ENCODE measurements around the gene GYPC.

- TF ChIP-seq CSDC2 (CRISPR knock-in tag; IDR thresholded peaks at IDR 0.05) (no peak), RARB (CRISPR knock-in tag; IDR thresholded peaks at IDR 0.05) (no peak), BACH2 (CRISPR knock-in tag; IDR thresholded peaks at IDR 0.05; ENCODE audit: borderline replicate concordance) (no peak), PPARA (CRISPR knock-in tag; IDR thresholded peaks at IDR 0.05; ENCODE audit: borderline replicate concordance) (no peak), PATZ1 (CRISPR knock-in tag; IDR thresholded peaks at IDR 0.05; ENCODE audit: borderline replicate concordance) (no peak), ARNTL (CRISPR knock-in tag; IDR thresholded peaks at IDR 0.05; ENCODE audit: borderline replicate concordance, low read depth) (no peak), ZFP3 (CRISPR knock-in tag; IDR thresholded peaks at IDR 0.05) (no peak), ZFP30 (CRISPR knock-in tag; IDR thresholded peaks at IDR 0.05) (no peak), ZNF70 (CRISPR knock-in tag; IDR thresholded peaks at IDR 0.05) (no peak), SNAI2 (CRISPR knock-in tag; IDR thresholded peaks at IDR 0.05) (no peak), ZC3H10 (CRISPR knock-in tag; IDR thresholded peaks at IDR 0.05) (no peak), ZNF8 (CRISPR knock-in tag; IDR thresholded peaks at IDR 0.05) (no peak)
- TF ChIP-seq, protein P1, sequence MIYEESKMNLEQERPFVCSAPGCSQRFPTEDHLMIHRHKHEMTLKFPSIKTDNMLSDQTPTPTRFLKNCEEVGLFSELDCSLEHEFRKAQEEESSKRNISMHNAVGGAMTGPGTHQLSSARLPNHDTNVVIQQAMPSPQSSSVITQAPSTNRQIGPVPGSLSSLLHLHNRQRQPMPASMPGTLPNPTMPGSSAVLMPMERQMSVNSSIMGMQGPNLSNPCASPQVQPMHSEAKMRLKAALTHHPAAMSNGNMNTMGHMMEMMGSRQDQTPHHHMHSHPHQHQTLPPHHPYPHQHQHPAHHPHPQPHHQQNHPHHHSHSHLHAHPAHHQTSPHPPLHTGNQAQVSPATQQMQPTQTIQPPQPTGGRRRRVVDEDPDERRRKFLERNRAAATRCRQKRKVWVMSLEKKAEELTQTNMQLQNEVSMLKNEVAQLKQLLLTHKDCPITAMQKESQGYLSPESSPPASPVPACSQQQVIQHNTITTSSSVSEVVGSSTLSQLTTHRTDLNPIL (CRISPR knock-in tag; IDR thresholded peaks at IDR 0.05; ENCODE audit: low read depth), result no peak
Measured at GRCh38 chr2:126722081-126722480, 66.1 kb downstream of the GYPC start.

Data from SK-N-SH treated with all-trans-retinoic acid at 6 μM for 48 hours (cell line).